Dermis microvascular lymphatic vessel endothelial cell (primary cell): ENCODE measurements around the gene SCAF1. TPM values are rescaled to one million over a fixed set of nuclear protein-coding genes. Genes with fewer than 3 reads are reported as not detected.
A peak's percentile ranks its signal among the peaks of the same experiment; 100 is the strongest.

Experiments used
- DNase-seq, 2 donors: peaks; one replicate each; pipeline versions ENCODE4 v3.0.0 to v3.0.0-alpha.2; 2010; ENCODE audit warnings: low read depth in 2 of 2
- total RNA-seq: library from RNA; depleted of rRNA; stranded (reverse); fragments of >200 nt; gene quantifications from 2 replicates; pipeline ENCODE4 v1.2.1, GENCODE V29; 2014

SCAF1 gene
- total RNA-seq, 1 donor from 2014 or later: 5.3 TPM

- DNase-seq: no peak
These were observed 4.0 kb downstream of the SCAF1 start for GRCh38 chr19:49645995-49646394.

GRCh38 chr19:49646586-49646985 lies 4.6 kb downstream of the SCAF1 start:
- no peak for DNase-seq

- no peak for DNase-seq
These were observed 9.2 kb downstream of the SCAF1 start for GRCh38 chr19:49651029-49651819.

GRCh38 chr19:49651820-49652550 lies 10.0 kb downstream of the SCAF1 start:
- DNase-seq: no peak

GRCh38 chr19:49652551-49653465 lies 10.8 kb downstream of the SCAF1 start:
- DNase-seq: no peak

- no peak for DNase-seq
These were observed 11.4 kb downstream of the SCAF1 start for GRCh38 chr19:49653466-49653806.

- DNase-seq: no peak
These were observed 12.6 kb downstream of the SCAF1 start for GRCh38 chr19:49654581-49654980.

- DNase-seq: no peak
These were observed 13.8 kb downstream of the SCAF1 start for GRCh38 chr19:49655570-49656455.

- DNase-seq: no peak
These were observed 14.6 kb downstream of the SCAF1 start for GRCh38 chr19:49656456-49657109.

- no peak for DNase-seq
These were observed 15.6 kb downstream of the SCAF1 start for GRCh38 chr19:49657493-49658138.

GRCh38 chr19:49658139-49658517 lies 16.1 kb downstream of the SCAF1 start:
- no peak for DNase-seq

- DNase-seq: no peak
These were observed 16.8 kb downstream of the SCAF1 start for GRCh38 chr19:49658566-49659442.

GRCh38 chr19:49660338-49660961 lies 18.4 kb downstream of the SCAF1 start:
- no peak for DNase-seq

- no peak for DNase-seq
These were observed 20.0 kb downstream of the SCAF1 start for GRCh38 chr19:49662011-49662410.

GRCh38 chr19:49663224-49663623 lies 21.2 kb downstream of the SCAF1 start:
- DNase-seq: no peak

GRCh38 chr19:49664171-49665035 lies 22.4 kb downstream of the SCAF1 start:
- DNase-seq: peak in 1 of 2 donors; percentile 87

GRCh38 chr19:49665036-49665350 lies 23.0 kb downstream of the SCAF1 start:
- DNase-seq: no peak
